Fibroblast of peridontal ligament (primary cell): ENCODE results near the gene KRT16.

Experiments
- DNase-seq: peaks from one replicate; pipeline ENCODE4 v3.0.0-alpha.2; 2010; ENCODE audit errors: extremely low read depth

Gene KRT16

GRCh38 chr17:41612376-41613160 is at the start of gene KRT16:
Gene KRT16, minus strand, starts transcription at chr17:41612767. Its CDS starts 79 bp downstream, at chr17:41612688.
- DNase-seq = peak; percentile 43

GRCh38 chr17:41660221-41660711 is 47.7 kb upstream of the KRT16 start:
- no peak for DNase-seq

GRCh38 chr17:41659427-41660212 is 47.1 kb upstream of the KRT16 start:
- DNase-seq = no peak

GRCh38 chr17:41658846-41659245 is 46.3 kb upstream of the KRT16 start:
- no peak for DNase-seq

- no peak for DNase-seq
Observed at GRCh38 chr17:41657936-41658335, 45.4 kb upstream of the KRT16 start.

- DNase-seq = no peak
Observed at GRCh38 chr17:41657176-41657754, 44.7 kb upstream of the KRT16 start.

- DNase-seq = no peak
Observed at GRCh38 chr17:41656249-41657023, 43.9 kb upstream of the KRT16 start.

GRCh38 chr17:41655611-41656111 is 43.1 kb upstream of the KRT16 start:
- DNase-seq = no peak

GRCh38 chr17:41654678-41655607 is 42.4 kb upstream of the KRT16 start:
- DNase-seq = no peak

- DNase-seq = no peak
Observed at GRCh38 chr17:41653892-41654677, 41.5 kb upstream of the KRT16 start.

GRCh38 chr17:41653421-41653820 is 40.9 kb upstream of the KRT16 start:
- no peak for DNase-seq

- DNase-seq = no peak
Observed at GRCh38 chr17:41652461-41652970, 39.9 kb upstream of the KRT16 start.

GRCh38 chr17:41651625-41652460 is 39.3 kb upstream of the KRT16 start:
- DNase-seq = no peak

- DNase-seq = no peak
Observed at GRCh38 chr17:41650794-41651624, 38.4 kb upstream of the KRT16 start.

GRCh38 chr17:41649923-41650519 is 37.5 kb upstream of the KRT16 start:
- DNase-seq = no peak

GRCh38 chr17:41648411-41649195 is 36.0 kb upstream of the KRT16 start:
- peak; percentile 85 for DNase-seq
